HepG2 (cell line): ENCODE measurements around the gene PTK7. TPM values are rescaled to one million over a fixed set of nuclear protein-coding genes. Genes with fewer than 3 reads are reported as not detected.

Source experiments
- ATM ChIP-seq: fragments of 450-650 bp; IDR thresholded peaks from 2 replicates; pipeline ENCODE4 v1.7.1; 2017; ENCODE audit warnings: mild to moderate bottlenecking, borderline replicate concordance
- CC2D1A ChIP-seq: sonication (generic); formaldehyde crosslinking; IDR thresholded peaks from 2 replicates; pipeline ENCODE4 v1.8.1; 2023; ENCODE audit warnings: mild to moderate bottlenecking, missing genetic modification reagents
- HOXA9 ChIP-seq: sonication (generic); formaldehyde crosslinking; IDR thresholded peaks from 2 replicates; pipeline ENCODE4 v1.8.1; 2022; ENCODE audit warnings: missing genetic modification reagents, mild to moderate bottlenecking, moderate library complexity, borderline replicate concordance
- JUN ChIP-seq: sonication (generic); formaldehyde crosslinking; IDR thresholded peaks from 2 replicates; pipeline ENCODE4 v1.4.0; 2020; ENCODE audit warnings: mild to moderate bottlenecking, missing genetic modification reagents
- KLF12 ChIP-seq: sonication (generic); formaldehyde crosslinking; IDR thresholded peaks from 2 replicates; pipeline ENCODE4 v1.4.0; 2020; ENCODE audit warnings: missing genetic modification reagents, borderline replicate concordance
- MEF2D ChIP-seq: sonication (generic); formaldehyde crosslinking; IDR thresholded peaks from 2 replicates; pipeline ENCODE4 v1.5.1; 2020; ENCODE audit warnings: mild to moderate bottlenecking, missing genetic modification reagents
- PHF8 ChIP-seq: sonication (generic); formaldehyde crosslinking; IDR thresholded peaks from 2 replicates; pipeline ENCODE4 v1.5.0; 2020; ENCODE audit warnings: missing genetic modification reagents
- RBM39 ChIP-seq: fragments of 200-400 bp; formaldehyde crosslinking; IDR thresholded peaks from one replicate; pipeline ENCODE4 v1.6.1; 2018; ENCODE audit warnings: antibody characterized with exemption, mild to moderate bottlenecking, low read depth, low read length; ENCODE audit not compliant: poor library complexity, severe bottlenecking
- RFX3 ChIP-seq: IDR thresholded peaks from 2 replicates; pipeline ENCODE4 v1.6.1; 2016; ENCODE audit warnings: missing biosample characterization, missing genetic modification reagents
- SOX6 ChIP-seq, 2 experiments: fragments of 450-650 bp in 1 of 2; sonication (generic) in 1 of 2; formaldehyde crosslinking in 1 of 2; IDR thresholded peaks; 2 replicates each; pipeline versions ENCODE4 v1.4.0 to v1.6.1; 2017 to 2020; ENCODE audit warnings: antibody characterized with exemption in 1 of 2, mild to moderate bottlenecking in 1 of 2, missing genetic modification reagents in 1 of 2
- TAF1 ChIP-seq: sonication (generic); formaldehyde crosslinking; IDR thresholded peaks from 2 replicates; pipeline ENCODE4 v1.4.0; 2020; ENCODE audit warnings: missing genetic modification reagents
- TGIF2 ChIP-seq: IDR thresholded peaks from 2 replicates; pipeline ENCODE4 v1.6.1; 2016; ENCODE audit warnings: control low read depth, missing compliant biosample characterization
- ZNF17 ChIP-seq: sonication (generic); formaldehyde crosslinking; IDR thresholded peaks from 2 replicates; pipeline ENCODE4 v1.5.0; 2020; ENCODE audit warnings: mild to moderate bottlenecking, missing genetic modification reagents
- ZNF333 ChIP-seq: sonication (generic); formaldehyde crosslinking; IDR thresholded peaks from 2 replicates; pipeline ENCODE4 v1.4.0; 2020; ENCODE audit warnings: mild to moderate bottlenecking, missing genetic modification reagents, borderline replicate concordance
- ZNF460 ChIP-seq: sonication (generic); formaldehyde crosslinking; IDR thresholded peaks from 2 replicates; pipeline ENCODE4 v1.5.1; 2020; ENCODE audit warnings: missing genetic modification reagents, mild to moderate bottlenecking, borderline replicate concordance
- polyA plus RNA-seq, 8 experiments: library from polyadenylated mRNA; depleted of rRNA in 3 of 8; stranded (reverse) in 7 of 8; unstranded in 1 of 8; fragments of >200 nt; fragmentation: Illumina TruSeq in 4 of 8; extraction: Trizol in 4 of 8; gene quantifications; 2 replicates each; pipeline versions ENCODE4 v1.2.1 to v1.2.3, GENCODE V29; 2011 to 2016; ENCODE audit warnings: low read depth in 4 of 8, missing spikeins in 1 of 8, mixed read lengths in 1 of 8; ENCODE audit not compliant: insufficient read depth in 1 of 8
- total RNA-seq, 5 experiments: library from RNA; depleted of rRNA; stranded (reverse); fragments of >200 nt; fragmentation: Illumina TruSeq; extraction: Trizol; gene quantifications; 2 replicates each; pipeline ENCODE4 v1.2.3, GENCODE V29; 2016; ENCODE audit warnings: low read depth in 1 of 5
- TF ChIP-seq, protein P1 (sequence below): sonication (generic); formaldehyde crosslinking; IDR thresholded peaks from 2 replicates; pipeline ENCODE4 v1.4.0; 2020; ENCODE audit warnings: missing genetic modification reagents, mild to moderate bottlenecking, borderline replicate concordance
- TF ChIP-seq, protein P2 (sequence below): sonication (generic); formaldehyde crosslinking; conservative IDR thresholded peaks from 2 replicates; pipeline ENCODE4 v1.4.0; 2020; ENCODE audit warnings: missing genetic modification reagents
- TF ChIP-seq, protein P3 (sequence below): IDR thresholded peaks from 2 replicates; pipeline ENCODE4 v1.6.1; 2016
- TF ChIP-seq, protein P4 (sequence below): sonication (generic); formaldehyde crosslinking; IDR thresholded peaks from 2 replicates; pipeline ENCODE4 v1.8.1; 2023; ENCODE audit warnings: mild to moderate bottlenecking, missing genetic modification reagents

Gene PTK7
- total and polyA plus RNA-seq, 2 of the 13 experiments (the other 11 are each of a cell fraction or from before 2014, with no cell fraction given), result 98.5 to 99.8 TPM

DNA sequence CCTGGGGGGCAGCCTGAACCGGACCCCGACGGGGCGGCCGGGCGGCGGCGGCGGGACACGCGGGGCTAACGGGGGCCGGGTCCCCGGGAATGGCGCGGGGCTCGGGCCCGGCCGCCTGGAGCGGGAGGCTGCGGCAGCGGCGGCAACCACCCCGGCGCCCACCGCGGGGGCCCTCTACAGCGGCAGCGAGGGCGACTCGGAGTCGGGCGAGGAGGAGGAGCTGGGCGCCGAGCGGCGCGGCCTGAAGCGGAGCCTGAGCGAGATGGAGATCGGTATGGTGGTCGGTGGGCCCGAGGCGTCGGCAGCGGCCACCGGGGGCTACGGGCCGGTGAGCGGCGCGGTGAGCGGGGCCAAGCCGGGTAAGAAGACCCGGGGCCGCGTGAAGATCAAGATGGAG lies 95.6 kb downstream of the PTK7 start (continued):
- no peak for TF ChIP-seq JUN (CRISPR knock-in tag)
- TF ChIP-seq ZNF460 (CRISPR knock-in tag), result no peak
- no peak for TF ChIP-seq RFX3
- no peak for TF ChIP-seq TGIF2 (CRISPR knock-in tag)
- no peak for TF ChIP-seq ZNF333
- TF ChIP-seq RBM39, result no peak
- no peak for TF ChIP-seq HOXA9 (CRISPR knock-in tag)
- TF ChIP-seq, protein P1, sequence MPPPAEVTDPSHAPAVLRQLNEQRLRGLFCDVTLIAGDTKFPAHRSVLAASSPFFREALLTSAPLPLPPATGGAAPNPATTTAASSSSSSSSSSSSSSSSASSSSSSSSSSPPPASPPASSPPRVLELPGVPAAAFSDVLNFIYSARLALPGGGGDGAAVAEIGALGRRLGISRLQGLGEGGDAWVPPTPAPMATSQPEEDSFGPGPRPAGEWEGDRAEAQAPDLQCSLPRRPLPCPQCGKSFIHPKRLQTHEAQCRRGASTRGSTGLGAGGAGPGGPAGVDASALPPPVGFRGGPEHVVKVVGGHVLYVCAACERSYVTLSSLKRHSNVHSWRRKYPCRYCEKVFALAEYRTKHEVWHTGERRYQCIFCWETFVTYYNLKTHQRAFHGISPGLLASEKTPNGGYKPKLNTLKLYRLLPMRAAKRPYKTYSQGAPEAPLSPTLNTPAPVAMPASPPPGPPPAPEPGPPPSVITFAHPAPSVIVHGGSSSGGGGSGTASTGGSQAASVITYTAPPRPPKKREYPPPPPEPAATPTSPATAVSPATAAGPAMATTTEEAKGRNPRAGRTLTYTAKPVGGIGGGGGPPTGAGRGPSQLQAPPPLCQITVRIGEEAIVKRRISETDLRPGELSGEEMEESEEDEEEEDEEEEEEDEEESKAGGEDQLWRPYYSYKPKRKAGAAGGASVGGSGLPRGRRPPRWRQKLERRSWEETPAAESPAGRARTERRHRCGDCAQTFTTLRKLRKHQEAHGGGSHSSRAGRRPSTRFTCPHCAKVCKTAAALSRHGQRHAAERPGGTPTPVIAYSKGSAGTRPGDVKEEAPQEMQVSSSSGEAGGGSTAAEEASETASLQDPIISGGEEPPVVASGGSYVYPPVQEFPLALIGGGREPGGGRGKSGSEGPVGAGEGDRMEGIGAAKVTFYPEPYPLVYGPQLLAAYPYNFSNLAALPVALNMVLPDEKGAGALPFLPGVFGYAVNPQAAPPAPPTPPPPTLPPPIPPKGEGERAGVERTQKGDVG, result no peak
- 0 out of 2 replicates have a peak, but pooled peaks have one; percentile 17 for TF ChIP-seq TAF1 (CRISPR knock-in tag)
- TF ChIP-seq, protein P2, sequence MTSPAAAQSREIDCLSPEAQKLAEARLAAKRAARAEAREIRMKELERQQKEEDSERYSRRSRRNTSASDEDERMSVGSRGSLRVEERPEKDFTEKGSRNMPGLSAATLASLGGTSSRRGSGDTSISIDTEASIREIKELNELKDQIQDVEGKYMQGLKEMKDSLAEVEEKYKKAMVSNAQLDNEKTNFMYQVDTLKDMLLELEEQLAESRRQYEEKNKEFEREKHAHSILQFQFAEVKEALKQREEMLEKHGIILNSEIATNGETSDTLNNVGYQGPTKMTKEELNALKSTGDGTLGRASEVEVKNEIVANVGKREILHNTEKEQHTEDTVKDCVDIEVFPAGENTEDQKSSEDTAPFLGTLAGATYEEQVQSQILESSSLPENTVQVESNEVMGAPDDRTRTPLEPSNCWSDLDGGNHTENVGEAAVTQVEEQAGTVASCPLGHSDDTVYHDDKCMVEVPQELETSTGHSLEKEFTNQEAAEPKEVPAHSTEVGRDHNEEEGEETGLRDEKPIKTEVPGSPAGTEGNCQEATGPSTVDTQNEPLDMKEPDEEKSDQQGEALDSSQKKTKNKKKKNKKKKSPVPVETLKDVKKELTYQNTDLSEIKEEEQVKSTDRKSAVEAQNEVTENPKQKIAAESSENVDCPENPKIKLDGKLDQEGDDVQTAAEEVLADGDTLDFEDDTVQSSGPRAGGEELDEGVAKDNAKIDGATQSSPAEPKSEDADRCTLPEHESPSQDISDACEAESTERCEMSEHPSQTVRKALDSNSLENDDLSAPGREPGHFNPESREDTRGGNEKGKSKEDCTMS (CRISPR knock-in tag), result no peak
- TF ChIP-seq, protein P3, sequence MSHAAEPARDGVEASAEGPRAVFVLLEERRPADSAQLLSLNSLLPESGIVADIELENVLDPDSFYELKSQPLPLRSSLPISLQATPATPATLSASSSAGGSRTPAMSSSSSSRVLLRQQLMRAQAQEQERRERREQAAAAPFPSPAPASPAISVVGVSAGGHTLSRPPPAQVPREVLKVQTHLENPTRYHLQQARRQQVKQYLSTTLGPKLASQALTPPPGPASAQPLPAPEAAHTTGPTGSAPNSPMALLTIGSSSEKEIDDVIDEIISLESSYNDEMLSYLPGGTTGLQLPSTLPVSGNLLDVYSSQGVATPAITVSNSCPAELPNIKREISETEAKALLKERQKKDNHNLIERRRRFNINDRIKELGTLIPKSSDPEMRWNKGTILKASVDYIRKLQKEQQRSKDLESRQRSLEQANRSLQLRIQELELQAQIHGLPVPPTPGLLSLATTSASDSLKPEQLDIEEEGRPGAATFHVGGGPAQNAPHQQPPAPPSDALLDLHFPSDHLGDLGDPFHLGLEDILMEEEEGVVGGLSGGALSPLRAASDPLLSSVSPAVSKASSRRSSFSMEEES (CRISPR knock-in tag), result no peak
- TF ChIP-seq MEF2D, result no peak
- 0 out of 2 replicates have a peak, but pooled peaks have one; percentile 48 for TF ChIP-seq PHF8 (CRISPR knock-in tag)
- TF ChIP-seq, protein P4, sequence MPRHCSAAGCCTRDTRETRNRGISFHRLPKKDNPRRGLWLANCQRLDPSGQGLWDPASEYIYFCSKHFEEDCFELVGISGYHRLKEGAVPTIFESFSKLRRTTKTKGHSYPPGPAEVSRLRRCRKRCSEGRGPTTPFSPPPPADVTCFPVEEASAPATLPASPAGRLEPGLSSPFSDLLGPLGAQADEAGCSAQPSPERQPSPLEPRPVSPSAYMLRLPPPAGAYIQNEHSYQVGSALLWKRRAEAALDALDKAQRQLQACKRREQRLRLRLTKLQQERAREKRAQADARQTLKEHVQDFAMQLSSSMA (CRISPR knock-in tag), result no peak
- no peak for TF ChIP-seq ZNF17 (CRISPR knock-in tag)
- TF ChIP-seq SOX6 (IDR thresholded peaks at IDR 0.05), result no peak
- no peak for TF ChIP-seq SOX6 (CRISPR knock-in tag; IDR thresholded peaks at IDR 0.05)
- no peak for TF ChIP-seq CC2D1A (CRISPR knock-in tag)
- TF ChIP-seq ATM, result no peak
- 0 out of 2 replicates have a peak, but pooled peaks have one; percentile 16 for TF ChIP-seq KLF12 (CRISPR knock-in tag)
